SH-SY5Y (cell line): ENCODE data around the gene KIAA0232.

Experiments used
- GATA2 ChIP-seq: IDR thresholded peaks from 2 replicates; pipeline ENCODE4 v1.6.1; 2011; ENCODE audit warnings: mild to moderate bottlenecking, low read depth, low read length
- GATA3 ChIP-seq: IDR thresholded peaks from 2 replicates; pipeline ENCODE4 v1.6.1; 2011; ENCODE audit warnings: low read depth, mild to moderate bottlenecking, low read length, moderate library complexity

- TF ChIP-seq GATA2 (no peak), GATA3 (no peak)
These were observed 2.6 kb upstream of the KIAA0232 start for GRCh38 chr4:6779667-6780565.
